Lower leg skin (tissue), 3 donors: ENCODE results near the gene PKD1.

Experiments used
- POLR2A ChIP-seq, 2 donors: fragments of 450-650 bp; IDR thresholded peaks; one replicate each; pipeline ENCODE4 v1.6.1; 2016 to 2017; ENCODE audit warnings: antibody characterized with exemption in 2 of 2, mild to moderate bottlenecking in 1 of 2, moderate library complexity in 1 of 2
- TF ChIP-seq, protein P1 (sequence below), 3 donors: fragments of 450-650 bp; IDR thresholded peaks; one replicate each; pipeline ENCODE4 v1.5.1; 2016; ENCODE audit warnings: antibody characterized with exemption in 3 of 3, mild to moderate bottlenecking in 3 of 3, moderate library complexity in 2 of 3

DNA sequence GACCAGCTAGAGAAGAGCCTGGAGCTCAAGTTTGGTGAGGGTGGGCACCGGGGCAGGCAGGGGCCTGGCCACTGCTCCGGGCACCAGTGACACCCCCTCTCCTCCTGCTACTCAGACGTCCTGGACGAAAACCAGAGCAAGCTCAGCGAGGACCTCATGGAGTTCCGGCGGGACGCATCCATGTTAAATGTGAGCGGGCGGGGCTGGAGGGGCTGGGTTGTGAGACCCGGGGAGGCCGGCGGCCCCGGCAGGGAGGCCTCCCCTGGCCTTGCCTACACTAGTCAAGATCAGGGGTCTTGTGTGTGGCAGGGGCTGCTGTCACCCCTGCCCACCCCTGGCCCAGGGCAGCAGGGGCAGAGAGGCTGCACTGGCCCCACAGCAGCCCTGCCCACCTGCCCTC lies 37.7 kb upstream of the PKD1 start:
- TF ChIP-seq, protein P1, sequence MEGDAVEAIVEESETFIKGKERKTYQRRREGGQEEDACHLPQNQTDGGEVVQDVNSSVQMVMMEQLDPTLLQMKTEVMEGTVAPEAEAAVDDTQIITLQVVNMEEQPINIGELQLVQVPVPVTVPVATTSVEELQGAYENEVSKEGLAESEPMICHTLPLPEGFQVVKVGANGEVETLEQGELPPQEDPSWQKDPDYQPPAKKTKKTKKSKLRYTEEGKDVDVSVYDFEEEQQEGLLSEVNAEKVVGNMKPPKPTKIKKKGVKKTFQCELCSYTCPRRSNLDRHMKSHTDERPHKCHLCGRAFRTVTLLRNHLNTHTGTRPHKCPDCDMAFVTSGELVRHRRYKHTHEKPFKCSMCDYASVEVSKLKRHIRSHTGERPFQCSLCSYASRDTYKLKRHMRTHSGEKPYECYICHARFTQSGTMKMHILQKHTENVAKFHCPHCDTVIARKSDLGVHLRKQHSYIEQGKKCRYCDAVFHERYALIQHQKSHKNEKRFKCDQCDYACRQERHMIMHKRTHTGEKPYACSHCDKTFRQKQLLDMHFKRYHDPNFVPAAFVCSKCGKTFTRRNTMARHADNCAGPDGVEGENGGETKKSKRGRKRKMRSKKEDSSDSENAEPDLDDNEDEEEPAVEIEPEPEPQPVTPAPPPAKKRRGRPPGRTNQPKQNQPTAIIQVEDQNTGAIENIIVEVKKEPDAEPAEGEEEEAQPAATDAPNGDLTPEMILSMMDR (IDR thresholded peaks at IDR 0.05): no peak
- no peak for TF ChIP-seq POLR2A (IDR thresholded peaks at IDR 0.05)
